GM18511 (cell line): ENCODE measurements around the gene UNC93A.
"Not testable (repeated sequence)": the region's sequence is repeated elsewhere in the genome, so short reads cannot be mapped to it uniquely, and the experiment has no call there.

ENCODE experiments used
- ATAC-seq: cut with Tn5 transposase; IDR thresholded peaks from one replicate; pipeline ENCODE4 v1.9.1; 2021; ENCODE audit warnings: mild to moderate bottlenecking, moderate library complexity; ENCODE audit not compliant: unreplicated experiment

The UNC93A gene

DNA sequence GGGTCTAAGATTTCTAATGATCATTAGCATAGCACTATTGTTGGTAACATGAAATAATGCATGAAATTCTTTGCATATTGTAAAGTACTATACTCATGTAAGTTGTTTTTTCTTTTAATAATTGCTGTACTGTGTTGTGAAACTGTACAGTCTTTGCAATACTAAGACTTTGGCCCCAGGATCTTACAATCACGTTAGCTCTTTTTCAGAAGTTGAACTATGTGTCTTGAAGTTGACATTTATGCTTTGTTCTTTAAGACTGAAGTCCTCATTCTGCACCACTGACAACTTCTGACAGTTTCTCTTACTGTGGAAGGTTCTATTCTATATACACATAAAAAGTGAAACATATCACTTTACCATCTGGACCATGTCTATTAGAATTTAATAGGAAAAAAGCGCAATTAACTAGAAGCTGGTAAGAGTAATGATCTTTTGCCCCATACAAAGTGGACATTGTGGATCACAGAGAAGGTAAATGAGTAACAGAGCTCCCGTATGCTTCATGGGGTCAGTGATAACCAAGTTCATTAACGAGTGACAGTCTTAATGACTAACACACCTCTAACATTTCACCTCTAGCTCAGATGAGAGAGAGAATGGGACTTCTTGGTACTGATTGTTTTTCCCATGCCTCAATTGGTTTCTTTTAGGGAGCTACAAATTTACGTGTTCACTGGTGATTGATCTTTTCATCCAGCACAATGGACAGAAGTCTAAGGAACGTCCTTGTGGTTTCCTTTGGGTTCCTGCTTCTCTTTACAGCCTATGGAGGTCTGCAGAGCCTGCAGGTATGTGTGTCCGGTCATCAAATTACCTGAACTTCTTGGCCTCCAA is at the start of gene UNC93A:
Gene UNC93A (plus strand): TSS at position 530 of the 837 bp plus-strand sequence. CDS start 175 bp downstream, at position 705.
- ATAC-seq = no peak

- ATAC-seq = not testable (repeated sequence)
Observed at GRCh38 chr6:167241321-167242134, 49.6 kb upstream of the UNC93A start.

- ATAC-seq = not testable (repeated sequence)
Observed at GRCh38 chr6:167242135-167242506, 49.0 kb upstream of the UNC93A start.

GRCh38 chr6:167242511-167243051 is 48.5 kb upstream of the UNC93A start:
- not testable (repeated sequence) for ATAC-seq

DNA sequence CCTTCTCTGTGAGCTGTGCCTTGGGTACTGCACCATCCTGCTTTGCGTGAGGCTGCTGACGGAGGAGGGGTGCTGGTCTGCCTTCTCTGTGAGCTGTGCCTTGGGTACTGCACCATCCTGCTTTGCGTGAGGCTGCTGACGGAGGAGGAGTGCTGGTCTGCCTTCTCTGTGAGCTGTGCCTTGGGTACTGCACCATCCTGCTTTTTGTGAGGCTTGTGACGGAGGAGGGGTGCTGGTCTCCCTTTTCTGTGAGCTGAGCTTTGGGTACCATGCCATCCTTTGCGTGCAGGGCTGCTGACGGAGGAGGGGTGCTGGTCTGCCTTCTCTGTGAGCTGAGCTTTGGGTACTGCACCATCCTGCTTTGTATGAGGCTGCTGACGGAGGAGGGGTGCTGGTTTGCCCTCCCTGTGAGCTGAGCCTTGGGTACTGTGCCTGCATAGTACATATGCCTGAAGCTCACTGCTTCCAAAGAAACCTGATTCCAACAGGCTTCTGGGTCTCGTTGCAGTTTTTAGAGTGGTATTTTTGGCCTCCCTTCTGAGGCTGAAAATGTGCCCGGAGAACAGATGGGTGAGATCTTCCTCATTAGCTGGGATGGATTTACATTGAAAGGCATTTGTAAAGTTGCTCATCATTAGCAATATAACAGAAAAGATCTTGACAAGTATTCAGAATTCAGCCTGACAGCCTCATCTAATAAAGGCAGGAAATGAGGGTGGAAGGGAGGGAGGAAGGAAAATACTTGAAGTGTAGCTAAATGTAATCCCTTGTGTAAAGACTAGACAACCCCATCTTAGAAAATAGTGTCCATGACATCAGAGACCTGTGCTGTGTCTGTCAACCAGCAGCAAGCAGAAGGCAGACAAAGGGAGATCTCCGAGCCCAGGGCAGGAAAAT is 46.8 kb upstream of the UNC93A start:
- ATAC-seq = no peak

DNA sequence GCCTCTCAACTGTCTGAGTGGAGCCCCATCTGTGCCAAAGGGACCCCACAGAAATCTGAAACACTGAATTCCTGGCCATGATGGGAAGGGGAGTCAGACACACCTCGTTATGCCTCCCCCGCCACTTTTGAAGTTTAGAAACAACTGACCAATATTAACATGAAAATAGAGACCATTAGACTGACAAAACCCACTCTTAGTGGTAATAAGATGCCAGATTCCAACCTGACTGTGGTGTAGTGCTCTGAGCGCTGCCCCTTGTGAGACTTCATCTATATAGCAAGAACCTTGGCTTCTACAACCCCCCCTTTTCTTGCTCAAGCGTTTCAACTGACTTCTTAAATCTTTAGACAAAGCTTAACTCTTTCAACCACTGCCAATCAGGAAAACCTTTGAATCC is 46.1 kb upstream of the UNC93A start:
- no peak for ATAC-seq

DNA sequence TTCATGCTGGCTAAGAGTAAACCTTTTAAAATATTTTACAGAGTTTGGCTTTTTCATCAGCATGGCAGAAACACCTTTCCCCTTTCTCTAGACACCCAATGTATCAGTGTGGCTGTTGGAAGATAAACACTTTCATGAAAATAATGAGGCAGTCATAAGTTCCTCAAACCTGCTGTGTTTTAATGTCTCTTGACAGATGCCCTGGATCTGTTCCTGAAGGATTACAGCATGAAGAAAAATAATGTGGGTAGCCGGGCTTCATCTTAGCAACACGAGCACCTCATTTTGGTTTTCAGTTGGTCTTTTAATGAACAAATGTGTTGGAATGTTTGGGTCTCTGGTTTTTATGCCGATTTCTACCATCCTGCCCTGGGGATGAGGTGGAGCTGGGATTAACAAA is 45.5 kb upstream of the UNC93A start:
- no peak for ATAC-seq

- ATAC-seq = no peak
Observed at GRCh38 chr6:167247814-167248595, 43.1 kb upstream of the UNC93A start.

DNA sequence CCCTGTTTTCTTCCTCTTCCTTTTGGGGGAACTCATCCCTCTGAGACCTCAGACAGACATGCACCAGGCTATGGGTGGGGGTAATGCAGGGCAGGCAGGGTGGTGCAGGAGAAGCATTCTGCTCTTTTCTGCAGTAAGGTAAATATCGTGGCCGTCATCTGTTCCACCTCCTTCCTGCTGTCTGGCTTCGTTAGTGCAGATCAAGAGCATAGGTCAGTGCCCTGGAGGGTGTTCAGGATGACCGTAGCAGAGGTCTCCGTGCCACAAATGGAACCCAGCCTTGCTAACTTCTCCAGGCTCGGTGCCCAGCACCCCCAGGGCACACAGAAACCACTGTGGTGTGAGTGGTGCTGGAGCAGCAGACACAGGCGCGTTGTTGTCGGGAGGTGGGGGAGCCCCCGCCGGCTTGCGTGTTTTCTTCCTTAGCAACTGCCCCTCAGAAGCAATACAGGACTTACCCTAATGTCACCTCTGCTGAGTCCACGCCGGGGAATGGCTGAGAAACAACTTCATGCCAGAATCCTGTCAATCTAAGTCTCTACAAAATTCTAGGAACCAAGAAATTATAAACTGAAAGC is 42.1 kb upstream of the UNC93A start:
- ATAC-seq = not testable (repeated sequence)

- ATAC-seq = no peak
Observed at GRCh38 chr6:167252271-167252670, 38.8 kb upstream of the UNC93A start.

DNA sequence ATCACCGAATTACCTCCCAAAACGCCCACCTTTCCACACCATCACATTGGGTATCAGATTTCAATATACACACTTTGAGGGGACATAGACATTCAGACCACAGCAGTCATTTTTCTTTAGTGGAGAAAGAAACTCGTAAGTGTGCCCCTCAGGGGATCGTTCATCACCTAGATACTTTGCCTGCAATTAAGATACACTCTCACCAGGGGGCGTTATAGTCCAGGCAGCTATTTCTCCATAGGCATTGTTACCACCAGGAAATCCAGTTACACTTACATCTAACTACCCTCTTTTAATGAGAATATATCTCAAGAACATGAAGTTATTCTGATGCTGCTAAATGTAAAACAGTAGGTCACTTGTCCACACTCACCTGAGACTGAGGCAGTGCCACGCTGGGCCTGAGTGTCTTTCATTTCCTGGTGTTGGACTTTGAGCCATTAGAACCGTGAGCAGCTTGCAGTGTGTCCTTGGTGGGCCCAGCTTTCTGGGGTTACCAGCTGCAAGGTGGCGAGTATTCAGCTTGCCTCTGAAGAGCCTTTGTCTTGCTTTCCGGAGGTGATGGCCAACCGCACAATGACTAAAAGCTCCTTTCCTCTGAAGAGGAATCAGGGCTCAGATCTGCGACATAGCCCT is 35.1 kb upstream of the UNC93A start:
- ATAC-seq = no peak

GRCh38 chr6:167258646-167259045 is 32.5 kb upstream of the UNC93A start:
- ATAC-seq = no peak

GRCh38 chr6:167266057-167266829 is 24.9 kb upstream of the UNC93A start:
- ATAC-seq = not testable (repeated sequence)

DNA sequence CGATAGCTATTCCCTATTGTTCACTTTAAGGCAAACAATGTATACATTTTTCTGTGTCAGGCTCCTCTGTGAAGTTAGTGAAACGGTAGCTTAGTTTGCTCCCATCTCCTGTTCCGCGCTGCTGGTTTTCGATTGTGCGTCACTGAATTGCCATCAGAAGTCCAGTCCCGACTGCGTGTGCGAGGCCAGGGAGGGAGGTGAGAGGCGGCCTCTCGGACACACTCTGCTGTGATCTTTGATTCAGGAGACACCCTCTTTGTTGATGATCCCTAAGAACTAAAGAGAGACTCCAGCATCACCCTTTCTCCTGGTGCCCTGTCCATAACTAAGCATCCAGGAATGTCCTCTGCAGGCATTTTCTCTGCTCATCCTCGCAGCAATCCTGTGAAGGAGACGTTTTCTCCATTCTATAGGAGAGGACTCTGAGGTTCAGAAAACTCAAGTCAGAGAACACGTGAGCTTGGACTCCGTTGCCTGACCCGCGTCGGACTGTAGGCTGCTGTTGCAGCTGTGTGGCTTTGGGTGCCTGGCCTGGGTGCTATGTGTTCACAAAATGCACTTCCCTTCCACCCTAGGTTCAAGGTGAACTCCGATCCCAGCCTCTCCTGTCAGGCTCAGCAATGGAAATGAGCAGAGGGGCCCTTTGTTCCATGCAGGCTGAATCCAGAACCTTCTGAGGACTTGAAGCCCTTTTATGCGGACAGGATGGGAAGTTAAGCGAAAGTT is 24.1 kb upstream of the UNC93A start:
- no peak for ATAC-seq

- ATAC-seq = not testable (repeated sequence)
Observed at GRCh38 chr6:167267556-167267898, 23.6 kb upstream of the UNC93A start.

DNA sequence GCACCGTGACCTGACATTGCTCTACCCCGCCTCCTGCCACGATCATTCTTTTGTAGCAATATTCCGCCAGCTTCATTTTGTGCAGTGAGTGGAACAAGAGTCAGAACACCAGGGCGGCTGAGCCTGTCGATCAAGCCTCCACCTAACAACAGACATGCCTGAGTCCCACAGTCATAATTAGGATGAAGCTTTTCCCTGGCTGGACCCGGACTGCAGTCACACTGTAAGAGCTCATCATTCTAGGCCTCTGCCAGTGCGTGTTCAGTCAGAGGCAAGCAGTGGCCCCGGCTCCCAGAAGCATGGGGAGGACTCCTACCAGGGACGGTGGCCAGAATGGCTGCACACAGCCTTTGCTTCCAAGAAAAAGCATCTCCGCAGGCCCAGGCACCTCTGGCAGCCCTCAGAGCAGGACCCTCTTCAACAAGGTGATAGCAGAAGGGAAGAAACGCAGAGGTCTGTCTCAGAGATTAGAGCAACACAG is 23.2 kb upstream of the UNC93A start:
- no peak for ATAC-seq

GRCh38 chr6:167268683-167269280 is 22.3 kb upstream of the UNC93A start:
- ATAC-seq = no peak
